ENCODE measurements around the gene ATP2A3. TPM values are rescaled to one million over a fixed set of nuclear protein-coding genes. Genes with fewer than 3 reads are reported as not detected.

ATP2A3 gene
- total RNA-seq, 4 donors from 2014 or later = 142 to 300 (median 208) TPM

DNA sequence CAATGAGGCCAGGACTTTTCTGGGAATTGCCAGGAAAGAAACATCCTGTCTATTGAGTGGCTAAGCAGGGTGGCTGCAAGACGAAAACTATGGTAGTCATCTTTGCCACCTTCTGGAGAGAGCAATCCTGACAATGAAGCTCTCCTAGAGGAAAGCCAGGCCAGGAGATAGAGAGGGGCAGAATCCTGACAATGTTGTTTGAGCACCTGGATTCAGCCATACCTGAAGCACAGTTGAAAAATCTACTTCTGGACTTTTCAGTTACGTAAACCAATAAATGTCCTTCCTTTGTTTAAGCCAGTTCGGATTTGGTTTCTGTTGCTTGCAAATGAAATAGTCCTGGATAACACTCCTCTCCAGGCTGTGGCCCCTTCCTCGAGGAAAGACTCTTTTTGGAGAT lies 57.4 kb downstream of the ATP2A3 start:
- in situ Hi-C loops (cut with MboI; ENCODE audit: low pct_ligation_motif_present in 1 of 4, low pct_unique_long_range_greater_than_20kb in 1 of 4, low sequenced_read_pairs in 3 of 4) = no loop called here
- intact Hi-C loops (cut with DNase I; ENCODE audit: low total_unique reads) = no loop called here
- Histone ChIP-seq H3K27ac (no peak overlapping the region), H3K9me3 (no peaks in the 10 kb centered on the region), H3K27me3 (no peaks in the 10 kb centered on the region), H3K36me3 (no peaks in the 10 kb centered on the region), H3K4me3 (no peak overlapping the region), H3K4me1 (peaks cover 0 to 5% (median 4%) of the 10 kb centered on the region in 4 donors)
- 88% methylated on average over 4 of the region's 4 CpGs; no CpG with 5 or more reads in 1 of the 2 donors for WGBS, 2 donors (ENCODE audit: low coverage in 1 of 2)
- no peak for DNase-seq
- no peak for TF ChIP-seq POLR2A (IDR thresholded peaks at IDR 0.05)
- no peak for TF ChIP-seq CTCF (IDR thresholded peaks at IDR 0.05)
- TF ChIP-seq POLR2AphosphoS5 (IDR thresholded peaks at IDR 0.05) = no peak
- TF ChIP-seq EP300 (IDR thresholded peaks at IDR 0.05; ENCODE audit: low read depth) = no peak

DNA sequence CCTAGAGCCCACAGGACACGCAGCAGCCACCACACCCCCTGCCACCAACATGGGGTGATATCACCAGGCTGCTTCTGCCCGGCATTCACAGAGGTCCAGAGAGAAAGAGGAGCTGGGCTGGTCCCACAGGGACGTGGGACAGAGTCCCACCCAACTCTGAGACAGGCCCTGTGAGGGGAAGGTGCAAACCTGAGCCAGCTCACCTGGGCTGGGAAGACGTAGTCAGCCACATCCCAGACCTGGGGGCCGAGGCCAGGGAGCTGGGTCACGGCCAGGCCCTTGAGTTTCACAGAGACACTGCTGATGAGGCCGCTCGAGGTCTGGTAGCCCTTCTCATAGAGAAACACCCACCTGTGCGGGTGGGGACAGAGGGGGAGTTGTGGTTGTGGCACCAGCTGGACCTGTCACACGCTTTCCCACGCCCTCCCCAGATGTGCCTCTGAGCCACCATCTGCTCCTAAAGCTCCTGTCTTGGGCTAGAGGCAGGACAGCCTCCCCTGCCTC lies 59.2 kb downstream of the ATP2A3 start:
- intact Hi-C loops (cut with DNase I; ENCODE audit: low total_unique reads) = no loop called here
- peak overlapping the region in 1 of 4 donors; percentile 57 for H3K27ac ChIP-seq
- DNase-seq = peak; percentile 75
- H3K4me3 ChIP-seq = no peak overlapping the region
- in situ Hi-C loops (cut with MboI; ENCODE audit: low pct_ligation_motif_present in 1 of 4, low pct_unique_long_range_greater_than_20kb in 1 of 4, low sequenced_read_pairs in 3 of 4) = no loop called here
- 60 to 89% methylated on average over 1 to 4 of the region's 11 CpGs for WGBS, 2 donors (ENCODE audit: low coverage in 1 of 2)
- no peaks in the 10 kb centered on the region for H3K9me3 ChIP-seq
- H3K36me3 ChIP-seq = no peaks in the 10 kb centered on the region
- no peaks in the 10 kb centered on the region for H3K4me1 ChIP-seq
- TF ChIP-seq EP300 (IDR thresholded peaks at IDR 0.05; ENCODE audit: low read depth) (no peak), POLR2A (IDR thresholded peaks at IDR 0.05) (no peak), CTCF (IDR thresholded peaks at IDR 0.05) (no peak), POLR2AphosphoS5 (IDR thresholded peaks at IDR 0.05) (peak in 1 of 3 donors; percentile 42)
- H3K27me3 ChIP-seq = no peaks in the 10 kb centered on the region

DNA sequence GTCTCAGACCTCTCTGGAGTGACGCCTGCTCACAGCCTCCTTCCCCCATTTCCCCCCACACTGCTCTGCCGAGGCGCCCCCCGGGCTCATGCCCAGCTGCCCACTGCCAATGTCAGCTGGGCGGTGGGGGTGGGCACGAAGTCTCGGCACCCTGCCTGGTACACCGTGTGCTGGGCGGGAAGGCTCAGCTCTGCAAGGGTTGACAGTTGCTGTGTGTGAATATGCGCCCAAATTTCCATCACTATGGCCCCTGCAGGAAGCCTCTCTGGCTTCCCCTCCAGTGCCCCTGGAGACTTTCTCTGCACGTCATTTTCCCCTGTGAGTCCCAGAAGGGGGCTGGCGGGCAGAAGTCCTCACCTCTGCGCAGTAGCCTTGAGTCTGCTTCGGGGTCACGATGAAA lies 59.7 kb downstream of the ATP2A3 start:
- Histone ChIP-seq H3K36me3 (no peaks in the 10 kb centered on the region), H3K27ac (peak overlapping the region in 1 of 4 donors; percentile 21), H3K27me3 (no peaks in the 10 kb centered on the region), H3K4me1 (no peaks in the 10 kb centered on the region), H3K9me3 (no peaks in the 10 kb centered on the region), H3K4me3 (no peak overlapping the region)
- in situ Hi-C loops (cut with MboI; ENCODE audit: low pct_ligation_motif_present in 1 of 4, low pct_unique_long_range_greater_than_20kb in 1 of 4, low sequenced_read_pairs in 3 of 4) = no loop called here
- no peak for TF ChIP-seq POLR2A (IDR thresholded peaks at IDR 0.05)
- no peak for TF ChIP-seq POLR2AphosphoS5 (IDR thresholded peaks at IDR 0.05)
- no peak for TF ChIP-seq EP300 (IDR thresholded peaks at IDR 0.05; ENCODE audit: low read depth)
- no peak for TF ChIP-seq CTCF (IDR thresholded peaks at IDR 0.05)
- DNase-seq = no peak
- intact Hi-C loops (cut with DNase I; ENCODE audit: low total_unique reads) = no loop called here
- WGBS, 2 donors (ENCODE audit: low coverage in 1 of 2) = 79% methylated on average over 10 of the region's 15 CpGs; no CpG with 5 or more reads in 1 of the 2 donors

GRCh38 chr17:3903881-3904290 lies 60.4 kb downstream of the ATP2A3 start:
- intact Hi-C loops (cut with DNase I; ENCODE audit: low total_unique reads) = no loop called here
- Histone ChIP-seq H3K9me3 (no peaks in the 10 kb centered on the region), H3K4me1 (no peaks in the 10 kb centered on the region), H3K4me3 (no peak overlapping the region), H3K36me3 (no peaks in the 10 kb centered on the region), H3K27ac (no peak overlapping the region), H3K27me3 (no peaks in the 10 kb centered on the region)
- in situ Hi-C loops (cut with MboI; ENCODE audit: low pct_ligation_motif_present in 1 of 4, low pct_unique_long_range_greater_than_20kb in 1 of 4, low sequenced_read_pairs in 3 of 4) = no loop called here
- no peak for DNase-seq
- TF ChIP-seq POLR2AphosphoS5 (IDR thresholded peaks at IDR 0.05) (no peak), CTCF (IDR thresholded peaks at IDR 0.05) (no peak), POLR2A (IDR thresholded peaks at IDR 0.05) (no peak), EP300 (IDR thresholded peaks at IDR 0.05; ENCODE audit: low read depth) (no peak)
- 89% methylated on average over 21 of the region's 21 CpGs; no CpG with 5 or more reads in 1 of the 2 donors for WGBS, 2 donors (ENCODE audit: low coverage in 1 of 2)

Measured in transverse colon (tissue), 4 donors.